Measurements from ENCODE around the gene ATXN7L2.

Gene ATXN7L2

GRCh38 chr1:109522026-109522425 is 38.3 kb downstream of the ATXN7L2 start:
- no peak overlapping the region for H3K4me3 ChIP-seq (ENCODE audit: low read depth, low read length)
- H3K36me3 ChIP-seq: no peaks in the 10 kb centered on the region
- no peak for TF ChIP-seq CTCF (IDR thresholded peaks at IDR 0.05; ENCODE audit: low read depth, low read length)
- H3K9me3 ChIP-seq (ENCODE audit: severe bottlenecking): peaks cover 6% of the 10 kb centered on the region
- no peaks in the 10 kb centered on the region for H3K27me3 ChIP-seq (ENCODE audit: insufficient read depth, low read depth, severe bottlenecking)
- no peak overlapping the region for H3K27ac ChIP-seq
- no peak for DNase-seq

- no peak for TF ChIP-seq CTCF (IDR thresholded peaks at IDR 0.05; ENCODE audit: low read depth, low read length)
- Histone ChIP-seq H3K4me3 (ENCODE audit: low read depth, low read length) (no peak overlapping the region), H3K9me3 (ENCODE audit: severe bottlenecking) (peaks cover 6% of the 10 kb centered on the region), H3K36me3 (no peaks in the 10 kb centered on the region), H3K27ac (no peak overlapping the region), H3K27me3 (ENCODE audit: insufficient read depth, low read depth, severe bottlenecking) (no peaks in the 10 kb centered on the region)
- DNase-seq: no peak
Observed at GRCh38 chr1:109523706-109524105, 40.0 kb downstream of the ATXN7L2 start.

- no peak for TF ChIP-seq CTCF (IDR thresholded peaks at IDR 0.05; ENCODE audit: low read depth, low read length)
- Histone ChIP-seq H3K27ac (no peak overlapping the region), H3K27me3 (ENCODE audit: insufficient read depth, low read depth, severe bottlenecking) (no peaks in the 10 kb centered on the region), H3K9me3 (ENCODE audit: severe bottlenecking) (peaks cover 6% of the 10 kb centered on the region), H3K36me3 (no peaks in the 10 kb centered on the region), H3K4me3 (ENCODE audit: low read depth, low read length) (no peak overlapping the region)
- DNase-seq: no peak
Observed at GRCh38 chr1:109527098-109527811, 43.5 kb downstream of the ATXN7L2 start.

- H3K27ac ChIP-seq: no peak overlapping the region
- no peak for DNase-seq
- H3K27me3 ChIP-seq (ENCODE audit: insufficient read depth, low read depth, severe bottlenecking): no peaks in the 10 kb centered on the region
- H3K36me3 ChIP-seq: no peaks in the 10 kb centered on the region
- H3K9me3 ChIP-seq (ENCODE audit: severe bottlenecking): peaks cover 6% of the 10 kb centered on the region
- TF ChIP-seq CTCF (IDR thresholded peaks at IDR 0.05; ENCODE audit: low read depth, low read length): no peak
- H3K4me3 ChIP-seq (ENCODE audit: low read depth, low read length): no peak overlapping the region
Observed at GRCh38 chr1:109527846-109528695, 44.4 kb downstream of the ATXN7L2 start.

- Histone ChIP-seq H3K27me3 (ENCODE audit: insufficient read depth, low read depth, severe bottlenecking) (no peaks in the 10 kb centered on the region), H3K9me3 (ENCODE audit: severe bottlenecking) (peaks cover 6% of the 10 kb centered on the region), H3K4me3 (ENCODE audit: low read depth, low read length) (no peak overlapping the region), H3K27ac (no peak overlapping the region), H3K36me3 (no peaks in the 10 kb centered on the region)
- DNase-seq: no peak
- no peak for TF ChIP-seq CTCF (IDR thresholded peaks at IDR 0.05; ENCODE audit: low read depth, low read length)
Observed at GRCh38 chr1:109528712-109529111, 45.0 kb downstream of the ATXN7L2 start.

All from WERI-Rb-1 (cell line).